ENCODE data around the gene SNED1. TPM values are rescaled to one million over a fixed set of nuclear protein-coding genes. Genes with fewer than 3 reads are reported as not detected.

Gene SNED1
- polyA plus RNA-seq, 4 donors, result 7.4 to 14.0 (median 9.4) TPM

DNA sequence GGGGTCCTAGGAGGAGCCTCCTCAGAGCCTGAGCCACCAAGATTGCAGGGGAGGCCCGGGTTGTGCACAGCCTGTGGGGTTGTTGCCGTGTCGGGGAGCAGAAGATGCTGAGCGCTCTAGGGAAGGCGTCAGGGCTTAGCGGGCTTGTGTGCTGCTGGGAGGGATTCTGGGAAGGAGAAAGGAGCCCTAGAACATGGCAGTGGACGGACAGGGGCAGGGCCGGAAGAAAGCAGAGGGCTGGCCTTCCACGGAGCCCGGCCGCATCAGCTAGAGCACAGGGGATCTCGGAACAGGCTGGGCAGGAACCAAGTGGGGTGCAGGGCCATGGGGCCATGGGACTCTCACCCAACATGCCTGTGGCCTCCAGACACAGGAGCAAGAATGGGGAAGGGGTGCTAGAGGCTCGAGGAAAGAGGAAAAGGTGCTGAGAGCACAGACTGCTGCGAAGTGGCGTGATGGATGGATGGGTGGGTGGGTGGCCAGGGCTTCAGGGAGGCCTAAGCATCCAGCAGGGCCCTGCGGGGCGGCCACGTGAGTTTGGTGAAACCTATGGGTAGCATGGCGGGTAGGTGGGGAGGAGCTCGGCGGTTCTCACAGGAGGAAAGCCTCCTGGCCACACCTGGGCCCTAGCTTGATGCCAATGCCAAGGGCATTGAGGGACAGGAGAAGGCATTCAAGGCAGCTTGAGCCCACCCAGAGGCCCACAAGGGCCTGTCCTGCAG is 67.9 kb downstream of the SNED1 start:
- DNase-seq (ENCODE audit: low read depth in 4 of 4, low spot score in 2 of 4), result no peak

DNA sequence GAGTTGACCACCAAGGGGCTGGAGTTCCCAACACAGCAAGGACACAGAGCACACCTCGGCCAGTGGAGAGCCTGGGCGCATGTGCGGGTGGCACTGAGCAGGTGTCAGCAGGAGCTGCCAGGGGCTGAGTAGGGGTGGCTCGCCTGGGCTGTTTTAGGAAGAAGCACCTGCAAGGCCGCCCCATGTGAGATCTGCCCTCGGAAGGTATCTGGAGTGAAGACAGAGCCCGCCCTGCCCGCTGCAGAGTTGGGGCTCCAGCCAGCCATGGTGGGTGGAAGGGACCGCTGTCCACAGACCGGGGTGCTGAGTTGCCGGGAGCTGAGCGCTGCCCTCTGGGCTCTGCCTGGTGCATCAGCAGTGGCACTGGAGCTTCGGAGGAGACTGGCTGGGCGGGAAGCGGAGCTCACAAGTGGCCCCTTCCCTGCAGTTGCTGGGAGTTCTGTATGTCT is 68.5 kb downstream of the SNED1 start:
- no peak for DNase-seq (ENCODE audit: low read depth in 4 of 4, low spot score in 2 of 4)

DNA sequence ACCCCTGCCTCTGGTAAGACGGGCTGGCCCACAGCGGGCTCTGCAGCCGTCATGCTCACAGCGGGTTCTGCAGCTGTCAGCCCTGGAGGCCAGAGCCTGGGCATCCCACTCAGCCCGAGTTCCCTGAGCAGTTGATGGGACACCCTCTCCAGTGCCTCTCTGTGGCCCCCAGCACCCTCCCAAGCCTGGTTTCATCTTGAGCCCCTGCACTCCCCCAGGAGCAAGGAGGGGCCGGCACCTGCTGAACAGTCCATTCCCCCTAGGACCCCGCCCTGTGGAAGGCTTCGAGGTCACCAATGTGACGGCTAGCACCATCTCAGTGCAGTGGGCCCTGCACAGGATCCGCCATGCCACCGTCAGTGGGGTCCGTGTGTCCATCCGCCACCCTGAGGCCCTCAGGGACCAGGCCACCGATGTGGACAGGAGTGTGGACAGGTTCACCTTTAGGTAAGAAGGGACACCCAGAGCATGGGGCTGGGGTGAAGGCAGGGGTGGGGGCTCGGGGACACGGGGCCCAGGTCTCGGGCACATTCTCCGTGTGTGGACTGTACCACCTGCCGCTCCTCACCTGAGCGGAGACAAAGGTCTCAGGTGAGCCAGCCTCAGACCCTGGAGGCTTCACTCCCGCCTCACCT is 69.2 kb downstream of the SNED1 start:
- DNase-seq (ENCODE audit: low read depth in 4 of 4, low spot score in 2 of 4), result no peak

DNA sequence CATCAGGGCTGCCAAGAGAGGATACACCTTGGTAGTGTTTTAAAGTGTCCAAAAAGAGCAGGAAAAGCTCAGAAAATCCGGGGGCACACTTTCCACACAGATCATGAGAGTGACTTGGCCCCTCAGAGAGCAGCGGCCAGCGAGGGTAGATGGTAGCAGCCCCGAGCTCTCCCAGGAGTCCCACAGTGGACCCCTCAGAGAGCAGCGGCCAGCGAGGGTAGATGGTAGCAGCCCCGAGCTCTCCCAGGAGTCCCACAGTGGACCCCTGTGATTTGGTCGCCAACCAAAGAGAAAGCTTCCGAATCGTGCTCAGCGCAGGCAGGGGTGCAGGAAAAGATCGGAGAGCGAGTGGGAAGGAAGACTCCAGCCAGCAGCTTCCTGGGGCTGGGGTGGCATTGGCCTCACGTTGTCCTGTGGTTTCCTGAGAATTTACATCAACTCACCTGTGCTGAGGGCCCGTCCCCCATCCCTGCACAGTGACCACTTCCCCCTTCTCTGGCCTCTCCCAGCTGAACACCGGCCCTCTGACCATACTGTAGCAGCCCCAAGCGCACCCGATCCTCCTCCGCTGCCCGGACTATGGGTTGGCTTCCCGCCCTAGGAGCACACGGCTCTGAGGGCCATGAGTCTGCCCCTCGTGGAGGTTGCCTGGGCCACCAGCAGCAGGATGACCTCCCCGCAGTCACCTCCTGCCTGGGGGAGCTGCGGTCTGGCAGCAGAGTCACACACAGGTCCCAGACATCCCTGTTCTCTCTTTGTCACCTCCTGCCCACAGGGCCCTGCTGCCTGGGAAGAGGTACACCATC is 69.9 kb downstream of the SNED1 start:
- DNase-seq (ENCODE audit: low read depth in 4 of 4, low spot score in 2 of 4), result no peak

DNA sequence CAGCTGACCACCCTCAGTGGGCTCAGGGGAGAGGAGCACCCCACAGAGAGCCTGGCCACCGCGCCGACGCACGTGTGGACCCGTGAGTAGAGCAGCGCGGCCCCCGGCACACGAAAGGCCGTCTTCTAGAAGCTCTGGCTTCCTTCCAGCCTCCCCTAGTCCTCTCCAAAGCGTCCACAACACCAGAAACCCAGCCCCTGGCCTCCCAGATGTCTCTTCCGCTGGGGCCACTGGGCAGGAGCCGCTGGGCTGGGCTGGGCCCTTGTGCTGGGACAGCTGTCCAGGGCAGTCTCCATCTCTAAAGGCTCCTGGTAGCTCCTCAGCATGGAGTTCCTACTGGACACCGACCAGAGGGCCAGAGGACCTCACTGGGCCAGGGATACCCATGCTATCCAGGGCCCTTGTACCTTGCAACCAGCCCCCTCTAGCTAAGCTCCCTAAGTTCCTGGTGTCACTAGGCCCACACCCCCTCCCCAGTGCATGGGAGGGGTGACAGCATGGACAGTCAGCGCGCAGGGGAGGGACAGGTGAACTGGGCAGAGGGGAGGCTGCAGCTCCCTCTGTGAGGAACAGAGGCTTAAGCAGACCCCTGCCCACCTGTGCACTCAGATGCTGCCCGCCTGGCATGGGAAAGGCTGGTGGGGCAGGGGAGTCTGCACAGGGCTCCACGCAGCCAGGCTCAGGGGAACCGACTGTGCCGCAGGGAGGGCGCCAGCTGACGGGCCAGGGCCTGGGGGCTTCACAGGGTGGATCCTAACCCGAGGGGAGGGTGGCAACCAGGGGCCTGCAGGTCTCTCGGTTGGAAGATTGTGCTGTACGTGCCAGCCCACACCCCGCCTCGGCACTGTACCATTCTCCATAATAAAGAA is 70.8 kb downstream of the SNED1 start:
- DNase-seq (ENCODE audit: low read depth in 4 of 4, low spot score in 2 of 4), result no peak

DNA sequence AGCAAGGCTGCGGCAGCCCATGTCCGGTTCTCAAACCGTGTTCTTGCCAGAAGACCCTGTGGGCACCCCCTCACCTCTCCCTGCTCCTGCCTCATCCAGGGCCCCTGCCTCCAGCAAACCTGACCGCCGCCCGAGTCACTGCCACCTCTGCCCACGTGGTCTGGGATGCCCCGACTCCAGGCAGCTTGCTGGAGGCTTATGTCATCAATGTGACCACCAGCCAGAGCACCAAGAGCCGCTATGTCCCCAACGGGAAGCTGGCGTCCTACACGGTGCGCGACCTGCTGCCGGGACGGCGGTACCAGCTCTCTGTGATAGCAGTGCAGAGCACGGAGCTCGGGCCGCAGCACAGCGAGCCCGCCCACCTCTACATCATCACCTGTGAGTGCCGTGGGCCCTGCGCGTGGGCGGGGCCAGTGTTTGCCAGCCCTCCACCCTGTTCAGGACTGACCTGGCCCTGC is 71.4 kb downstream of the SNED1 start:
- DNase-seq (ENCODE audit: low read depth in 4 of 4, low spot score in 2 of 4), result no peak

DNA sequence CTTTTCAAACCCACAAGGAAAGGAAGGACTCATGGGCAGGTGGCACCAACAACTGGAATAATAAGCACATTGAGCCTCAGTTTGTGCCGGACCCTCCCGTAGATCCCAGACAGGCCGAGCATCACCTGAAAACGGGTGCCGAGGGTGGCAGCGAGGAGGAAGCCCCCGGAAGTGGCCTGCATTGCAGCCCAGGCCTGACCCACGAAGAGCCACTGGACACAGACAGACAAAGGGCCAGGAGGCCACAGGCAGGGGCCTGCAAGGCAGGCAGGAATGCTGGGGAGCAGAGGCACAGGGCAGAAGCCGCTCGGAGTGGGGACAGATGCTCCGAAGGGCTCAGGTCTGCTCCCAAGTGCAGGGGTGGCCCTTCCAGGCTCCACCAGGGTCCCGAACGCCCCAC is 71.9 kb downstream of the SNED1 start:
- DNase-seq (ENCODE audit: low read depth in 4 of 4, low spot score in 2 of 4), result no peak

DNA sequence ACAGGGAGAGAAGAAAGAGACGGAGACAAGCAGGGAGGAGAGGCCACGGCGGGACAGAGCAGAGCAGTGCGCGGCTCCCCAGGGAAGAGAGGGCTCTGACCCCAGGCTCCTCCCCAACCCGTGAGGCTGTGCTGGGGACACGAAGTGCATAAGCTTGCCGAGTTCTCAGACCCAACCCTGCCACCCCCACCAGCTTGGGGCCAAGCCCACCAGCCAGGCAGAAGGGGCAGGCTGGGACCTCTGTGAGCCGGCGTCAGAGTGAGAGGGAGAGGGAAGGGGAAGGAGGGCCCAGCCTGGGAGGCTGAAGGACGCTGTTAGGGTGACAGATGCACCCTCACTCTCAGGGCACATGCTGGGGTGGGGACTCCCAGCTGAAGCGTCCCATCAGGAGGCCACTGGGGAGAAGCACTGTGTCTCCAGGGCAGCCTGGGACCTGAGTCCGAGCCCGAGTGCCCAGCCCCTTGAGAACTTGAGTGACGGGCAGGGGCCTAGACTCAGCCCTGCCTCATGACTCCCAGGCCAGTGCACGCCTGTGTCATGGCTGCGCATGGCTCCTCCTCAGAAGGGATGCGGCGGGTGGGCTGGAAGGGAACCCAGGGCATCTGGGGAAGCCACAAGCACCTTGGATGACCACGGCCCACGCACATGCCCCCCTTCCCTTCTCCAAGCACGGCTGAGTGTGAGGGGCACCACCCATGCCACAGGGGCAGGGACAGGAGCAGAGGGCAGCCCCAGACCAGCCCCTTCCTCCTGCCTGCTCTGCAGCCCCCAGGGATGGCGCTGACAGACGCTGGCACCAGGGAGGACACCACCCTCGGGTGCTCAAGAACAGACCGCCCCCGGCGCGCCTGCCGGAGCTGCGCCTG is 72.6 kb downstream of the SNED1 start:
- DNase-seq (ENCODE audit: low read depth in 4 of 4, low spot score in 2 of 4), result no peak

DNA sequence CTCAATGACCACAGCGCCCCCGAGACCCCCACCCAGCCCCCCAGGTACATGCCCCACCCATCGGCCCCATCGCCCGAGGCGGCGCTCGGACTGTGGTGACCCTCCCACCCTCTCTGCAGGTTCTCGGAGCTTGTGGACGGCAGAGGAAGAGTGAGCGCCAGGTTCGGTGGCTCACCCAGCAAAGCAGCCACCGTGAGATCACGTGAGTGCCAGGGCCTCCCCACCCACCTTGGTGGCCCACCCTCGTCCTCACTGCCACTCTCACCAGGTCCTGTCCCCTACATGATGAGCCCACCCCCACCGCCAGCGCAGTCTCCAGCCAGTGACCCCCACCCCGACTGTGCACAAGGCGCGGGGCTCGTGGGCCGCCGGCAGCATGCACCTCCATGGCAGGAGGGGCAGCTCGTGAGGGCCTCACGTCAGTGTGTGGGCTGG is 73.3 kb downstream of the SNED1 start:
- no peak for DNase-seq (ENCODE audit: low read depth in 4 of 4, low spot score in 2 of 4)

DNA sequence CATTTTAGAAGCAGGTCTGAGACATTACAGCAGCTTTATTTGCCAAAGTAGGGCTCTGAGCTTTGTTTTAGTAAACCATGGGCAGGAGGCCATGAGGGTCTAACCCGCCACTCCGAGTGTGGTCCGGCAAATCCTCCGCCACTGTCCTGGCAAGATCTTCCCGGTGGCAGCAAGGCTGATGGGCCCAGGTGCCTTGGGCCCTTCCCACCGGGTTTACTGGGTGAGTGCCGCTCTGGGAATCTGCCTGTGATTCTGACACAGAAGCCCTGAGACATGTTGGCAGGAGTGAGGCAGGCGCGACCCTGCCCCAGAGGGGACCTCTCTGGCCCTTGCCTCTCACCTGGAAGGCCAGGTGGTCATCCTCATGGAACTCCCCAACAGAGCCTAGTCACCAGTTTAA is 73.7 kb downstream of the SNED1 start:
- no peak for DNase-seq (ENCODE audit: low read depth in 4 of 4, low spot score in 2 of 4)

DNA sequence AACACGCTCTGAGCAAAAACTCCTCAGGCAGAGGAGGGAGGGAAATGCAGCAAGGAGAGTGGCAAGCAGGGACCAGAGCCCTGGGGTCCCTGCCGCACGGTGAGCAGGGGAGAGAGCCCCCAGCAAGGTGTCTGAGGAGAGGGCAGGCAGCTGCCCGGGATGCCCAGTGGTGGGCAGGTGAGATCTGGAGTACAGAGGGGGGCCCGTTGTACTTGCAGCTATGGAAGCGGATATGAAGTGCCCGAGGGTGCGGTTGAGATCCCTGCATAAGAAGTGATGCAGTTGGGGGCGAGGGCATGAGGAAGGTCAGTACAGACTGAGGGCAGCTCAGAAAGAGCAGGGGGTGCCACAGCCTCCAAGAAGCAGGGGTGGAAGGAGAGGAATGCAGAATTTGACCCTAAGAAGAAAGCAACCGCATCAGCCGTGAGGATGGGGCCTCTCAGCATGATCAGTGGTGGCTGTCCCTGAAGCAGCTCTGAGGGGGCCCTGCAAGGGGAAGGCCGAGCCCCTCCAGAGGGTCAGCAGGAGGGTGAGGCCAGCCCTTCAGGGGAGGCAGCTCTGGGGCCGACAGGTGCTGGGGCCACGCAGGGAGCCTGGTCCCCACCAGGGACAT is 74.2 kb downstream of the SNED1 start:
- DNase-seq (ENCODE audit: low read depth in 4 of 4, low spot score in 2 of 4), result no peak

DNA sequence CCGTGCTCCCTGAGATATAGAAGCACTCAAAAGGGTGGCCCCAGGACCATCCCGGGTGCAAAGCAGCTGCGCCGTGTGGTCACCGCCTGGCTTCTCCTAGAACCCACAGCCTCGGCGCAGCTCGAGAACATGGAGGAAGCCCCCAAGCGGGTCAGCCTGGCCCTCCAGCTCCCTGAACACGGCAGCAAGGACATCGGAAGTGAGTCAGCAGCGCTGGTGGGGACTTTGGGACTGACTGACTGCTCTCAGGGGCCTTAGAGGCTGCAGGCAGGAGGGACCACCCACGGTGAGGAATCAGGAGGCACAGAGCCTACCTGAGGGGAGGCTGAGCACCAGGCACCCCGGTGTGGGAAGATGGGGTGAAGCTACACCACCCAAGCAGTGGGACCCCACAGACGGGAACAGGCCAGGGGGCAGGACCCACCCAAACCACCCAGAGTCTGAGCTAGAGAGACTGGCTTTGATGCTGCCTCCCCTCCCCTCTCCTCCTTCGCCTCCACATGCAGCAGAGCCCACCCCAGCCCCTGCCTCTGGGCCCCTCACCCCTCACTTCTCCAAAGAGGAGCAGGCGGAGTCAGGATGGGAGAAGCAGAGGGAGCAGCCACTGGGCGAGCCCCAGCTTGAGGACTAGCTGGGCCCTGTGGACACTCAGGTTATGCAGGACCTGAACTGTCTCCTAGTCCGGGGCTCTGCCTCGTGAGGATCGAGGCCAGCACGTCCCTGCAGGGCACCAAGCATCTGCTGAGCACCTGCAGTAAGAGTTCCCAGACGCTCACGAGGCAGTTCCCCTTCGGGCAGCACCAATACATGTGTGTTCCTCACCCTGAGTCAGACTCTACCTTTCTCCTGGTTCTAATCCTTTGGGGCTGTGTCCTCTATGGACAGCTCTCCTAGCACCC is 75.0 kb downstream of the SNED1 start:
- no peak for DNase-seq (ENCODE audit: low read depth in 4 of 4, low spot score in 2 of 4)

DNA sequence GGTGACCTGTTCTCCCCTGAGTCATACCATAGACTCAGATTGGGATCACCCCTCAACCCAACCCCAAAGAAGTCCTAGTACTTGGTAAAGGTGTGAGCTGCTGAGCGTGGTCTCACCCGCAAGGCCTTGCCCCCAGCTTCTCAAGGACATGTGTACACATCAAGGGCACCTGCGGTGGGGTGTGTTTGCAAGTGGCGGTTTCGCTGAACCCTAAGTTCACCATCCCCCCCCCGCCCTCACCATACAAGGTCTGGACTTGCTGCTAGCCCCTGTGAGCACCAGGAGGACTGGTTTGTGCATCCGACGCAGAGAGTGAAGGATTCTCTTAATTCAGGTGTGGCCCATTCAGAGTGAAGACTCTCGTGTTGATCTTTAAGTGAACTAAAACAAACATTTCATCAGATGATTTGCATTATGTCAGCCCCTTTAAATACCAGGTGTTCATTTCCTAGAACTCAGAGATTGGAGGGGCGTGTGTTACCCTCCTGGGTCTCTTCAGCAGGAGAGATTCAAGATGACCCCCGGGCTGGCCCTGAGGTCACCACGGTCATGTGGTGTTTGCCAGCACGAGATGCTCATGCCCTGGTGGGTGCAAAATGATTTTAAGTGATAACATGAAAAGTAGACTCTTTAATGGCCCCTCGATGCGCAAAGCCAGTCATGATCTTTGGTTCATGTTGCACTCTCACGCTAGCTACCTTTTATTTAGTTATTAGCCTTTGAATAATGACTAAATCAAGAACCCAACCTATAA is 75.8 kb downstream of the SNED1 start:
- no peak for DNase-seq (ENCODE audit: low read depth in 4 of 4, low spot score in 2 of 4)

DNA sequence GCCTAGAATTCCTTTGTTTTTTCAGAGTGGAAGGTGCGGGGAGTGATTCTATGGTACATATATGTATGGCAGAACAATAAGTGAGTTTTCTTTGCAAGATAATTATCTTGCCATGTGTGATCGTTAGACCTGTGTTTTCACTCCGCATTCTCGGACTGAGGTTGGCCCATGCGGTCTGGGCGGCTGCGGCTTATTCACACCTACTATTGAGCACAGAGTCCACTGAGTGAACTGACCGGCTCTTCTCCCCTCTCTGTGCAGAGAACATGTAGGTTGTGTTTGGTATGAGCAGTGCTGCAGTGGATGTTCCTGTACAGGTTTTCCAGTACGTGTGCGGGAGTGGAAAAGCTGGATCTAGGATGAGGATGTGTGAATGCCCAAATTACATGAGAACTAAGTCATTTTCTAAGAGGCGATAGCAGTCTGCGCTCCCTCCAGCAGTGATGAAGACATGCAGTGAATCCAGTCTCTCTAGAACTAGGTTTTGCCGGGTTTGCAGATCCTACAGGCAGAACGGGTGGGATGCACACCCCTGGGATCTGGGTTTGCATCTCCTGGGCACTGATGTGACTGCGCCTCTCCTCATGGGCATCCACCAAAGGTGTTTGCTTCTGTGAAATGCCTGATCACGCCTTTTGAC is 76.6 kb downstream of the SNED1 start:
- no peak for DNase-seq (ENCODE audit: low read depth in 4 of 4, low spot score in 2 of 4)

DNA sequence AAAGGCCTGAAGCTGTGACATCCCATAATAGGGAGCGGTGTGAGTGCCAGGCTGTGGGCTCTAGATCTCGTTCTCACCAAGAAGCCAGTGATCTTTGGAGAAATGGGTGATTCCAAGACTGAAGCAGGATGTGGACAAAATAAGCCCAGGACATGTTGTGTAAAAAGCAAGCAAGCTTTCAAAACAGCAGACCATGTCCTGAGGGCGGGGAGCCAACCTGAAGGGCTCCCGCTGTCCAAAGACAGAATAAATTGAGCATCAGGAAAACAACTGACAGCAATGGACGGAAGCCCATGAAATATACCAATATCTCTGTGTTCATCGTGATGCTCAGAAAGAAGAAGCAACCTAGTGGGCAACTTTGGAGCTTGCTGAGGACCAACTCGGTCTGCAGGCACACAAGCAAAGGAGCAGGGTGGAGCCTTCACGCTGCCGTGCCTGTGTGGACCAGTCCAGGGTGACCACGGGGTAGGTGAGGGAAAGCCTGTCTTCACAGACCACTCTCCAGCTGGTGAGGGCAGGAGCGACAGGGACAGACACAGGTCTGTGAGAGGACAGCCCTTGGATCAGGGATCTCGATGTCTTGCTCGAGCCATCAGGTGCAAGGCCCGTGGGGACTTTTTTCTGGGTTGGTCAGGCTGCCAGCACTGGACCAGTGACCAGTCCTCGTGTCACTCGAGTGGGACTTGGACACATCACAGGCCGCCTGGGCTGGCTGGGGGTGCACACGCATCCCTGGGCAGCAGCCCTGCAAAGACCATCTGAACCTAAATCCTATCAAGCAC is 82.2 kb downstream of the SNED1 start:
- DNase-seq (ENCODE audit: low read depth in 4 of 4, low spot score in 2 of 4), result no peak

DNA sequence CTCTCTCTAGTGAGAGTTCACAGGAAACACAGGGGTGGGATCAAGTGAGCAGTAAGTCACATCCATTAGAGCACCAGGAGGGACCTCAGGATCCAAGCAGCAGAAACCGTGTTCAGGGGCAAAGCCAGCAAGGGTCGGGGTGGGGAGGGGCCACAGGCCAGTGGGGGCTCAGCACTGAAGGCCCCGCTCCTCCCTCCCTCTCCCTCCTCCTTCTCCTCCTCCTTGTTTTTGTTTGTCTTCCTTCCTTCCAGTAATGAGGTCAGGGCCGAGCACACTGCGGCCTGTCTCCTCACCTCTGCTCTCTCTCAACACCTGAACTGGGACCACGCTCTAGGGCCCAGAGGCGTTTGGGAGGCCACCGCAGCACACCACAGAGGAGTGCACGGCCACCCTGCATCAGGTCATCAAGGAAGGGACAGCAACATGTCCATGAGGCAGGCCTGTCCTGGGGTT is 82.8 kb downstream of the SNED1 start:
- DNase-seq (ENCODE audit: low read depth in 4 of 4, low spot score in 2 of 4), result no peak

Data from left renal cortex interstitium (tissue), 4 donors.